Measurements from ENCODE around the gene HOXC12. TPM values are rescaled to one million over a fixed set of nuclear protein-coding genes. Genes with fewer than 3 reads are reported as not detected.

HOXC12 gene
- total and polyA plus RNA-seq, 12 donors = not detected

DNA sequence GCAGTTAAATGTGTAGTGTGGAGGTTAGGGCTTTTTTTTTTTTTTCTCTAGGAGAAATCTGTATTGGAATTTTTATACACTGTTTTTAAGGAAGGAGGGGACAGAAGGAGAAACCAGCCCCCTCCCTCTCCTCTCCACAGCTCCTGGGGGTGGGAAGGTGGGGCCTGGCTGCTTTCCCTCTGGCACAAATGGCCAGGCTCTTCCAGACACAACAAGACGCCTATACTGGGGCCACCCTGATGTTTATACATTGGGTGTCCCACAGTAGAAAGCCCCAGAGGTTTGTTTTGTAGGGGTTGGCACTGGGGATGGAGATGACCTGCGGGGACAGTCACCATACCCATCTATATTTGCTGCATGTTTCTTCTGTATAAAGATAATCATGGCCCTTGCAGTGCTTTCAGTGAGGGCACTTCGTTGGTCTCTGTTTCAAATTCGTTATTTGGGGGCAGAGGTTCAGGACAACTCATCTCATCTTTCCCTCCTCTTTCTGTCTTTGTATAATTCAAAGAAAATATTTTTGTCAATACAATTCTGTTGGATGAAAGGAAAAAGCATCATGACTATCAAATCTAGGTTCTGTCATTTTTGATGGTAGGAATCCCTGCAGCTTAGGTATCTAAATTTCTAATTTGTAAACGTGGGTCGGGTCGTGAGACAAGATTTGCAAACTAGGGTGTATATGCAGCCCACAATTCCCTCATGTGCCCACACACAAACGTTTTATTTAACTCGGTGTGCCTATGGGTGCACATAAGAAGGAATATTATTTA is 22.3 kb downstream of the HOXC12 start:
- peaks cover 9 to 19% of the 10 kb centered on the region in 2 donors for H3K4me1 ChIP-seq (replicated peaks in 1 of 2)
- TF ChIP-seq, protein P1, sequence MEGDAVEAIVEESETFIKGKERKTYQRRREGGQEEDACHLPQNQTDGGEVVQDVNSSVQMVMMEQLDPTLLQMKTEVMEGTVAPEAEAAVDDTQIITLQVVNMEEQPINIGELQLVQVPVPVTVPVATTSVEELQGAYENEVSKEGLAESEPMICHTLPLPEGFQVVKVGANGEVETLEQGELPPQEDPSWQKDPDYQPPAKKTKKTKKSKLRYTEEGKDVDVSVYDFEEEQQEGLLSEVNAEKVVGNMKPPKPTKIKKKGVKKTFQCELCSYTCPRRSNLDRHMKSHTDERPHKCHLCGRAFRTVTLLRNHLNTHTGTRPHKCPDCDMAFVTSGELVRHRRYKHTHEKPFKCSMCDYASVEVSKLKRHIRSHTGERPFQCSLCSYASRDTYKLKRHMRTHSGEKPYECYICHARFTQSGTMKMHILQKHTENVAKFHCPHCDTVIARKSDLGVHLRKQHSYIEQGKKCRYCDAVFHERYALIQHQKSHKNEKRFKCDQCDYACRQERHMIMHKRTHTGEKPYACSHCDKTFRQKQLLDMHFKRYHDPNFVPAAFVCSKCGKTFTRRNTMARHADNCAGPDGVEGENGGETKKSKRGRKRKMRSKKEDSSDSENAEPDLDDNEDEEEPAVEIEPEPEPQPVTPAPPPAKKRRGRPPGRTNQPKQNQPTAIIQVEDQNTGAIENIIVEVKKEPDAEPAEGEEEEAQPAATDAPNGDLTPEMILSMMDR (IDR thresholded peaks at IDR 0.05) = no peak
- no peak for TF ChIP-seq POLR2A (IDR thresholded peaks at IDR 0.05)
- DNase-seq = no peak
- no peaks in the 10 kb centered on the region for H3K9me3 ChIP-seq (replicated peaks in 1 of 3)
- peaks cover 89% of the 10 kb centered on the region for H3K27me3 ChIP-seq
- H3K36me3 ChIP-seq (replicated peaks in 1 of 2) = no peaks in the 10 kb centered on the region
- intact Hi-C loops (cut with DNase I) = no loop called here
- WGBS, 4 donors = 13 to 20% (median 15%) methylated on average over 8 to 9 of the region's 9 CpGs
- no peak overlapping the region for H3K4me3 ChIP-seq
- no peak overlapping the region for H3K27ac ChIP-seq

DNA sequence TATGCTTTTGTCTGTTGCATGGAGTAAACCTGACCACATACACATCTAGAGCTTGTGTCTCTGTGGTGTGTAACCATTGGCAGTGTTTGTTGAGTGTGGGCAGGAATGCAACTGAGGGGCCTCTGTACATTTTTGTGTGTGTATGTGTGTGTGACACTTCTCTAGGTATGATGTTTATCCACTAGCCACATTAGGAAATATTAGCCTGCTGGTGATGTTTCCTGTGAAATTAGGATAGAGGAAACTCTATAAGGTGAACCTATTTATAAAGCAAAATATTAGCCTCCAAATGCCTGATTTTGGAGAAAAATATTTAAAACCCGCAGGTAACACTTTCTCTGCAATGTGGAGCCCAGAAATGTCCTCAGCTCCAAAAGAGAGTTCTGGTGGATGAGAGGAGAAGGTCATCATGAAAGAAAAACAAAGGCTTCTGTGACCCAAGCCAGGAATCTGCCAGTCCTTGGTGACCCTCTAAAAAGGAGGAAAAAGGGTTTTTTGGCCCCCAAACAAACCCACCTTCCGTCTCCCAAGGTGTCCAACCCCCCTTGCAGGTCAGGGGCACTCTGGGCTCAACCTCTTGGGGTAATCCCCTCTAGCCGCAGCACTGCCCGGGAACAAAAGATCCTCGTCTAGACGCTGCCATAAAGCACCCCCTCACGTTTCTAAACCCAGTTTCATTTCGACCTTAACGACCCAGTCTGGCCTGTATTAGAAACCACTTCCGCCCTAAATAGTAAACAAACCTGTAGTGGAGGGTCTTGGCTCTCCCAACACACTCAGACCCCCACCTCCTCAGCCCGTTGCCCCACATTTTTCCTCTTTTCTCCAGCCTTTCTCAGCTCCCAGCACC is 23.1 kb downstream of the HOXC12 start:
- peaks cover 9 to 19% of the 10 kb centered on the region in 2 donors for H3K4me1 ChIP-seq (replicated peaks in 1 of 2)
- intact Hi-C loops (cut with DNase I) = no loop called here

DNA sequence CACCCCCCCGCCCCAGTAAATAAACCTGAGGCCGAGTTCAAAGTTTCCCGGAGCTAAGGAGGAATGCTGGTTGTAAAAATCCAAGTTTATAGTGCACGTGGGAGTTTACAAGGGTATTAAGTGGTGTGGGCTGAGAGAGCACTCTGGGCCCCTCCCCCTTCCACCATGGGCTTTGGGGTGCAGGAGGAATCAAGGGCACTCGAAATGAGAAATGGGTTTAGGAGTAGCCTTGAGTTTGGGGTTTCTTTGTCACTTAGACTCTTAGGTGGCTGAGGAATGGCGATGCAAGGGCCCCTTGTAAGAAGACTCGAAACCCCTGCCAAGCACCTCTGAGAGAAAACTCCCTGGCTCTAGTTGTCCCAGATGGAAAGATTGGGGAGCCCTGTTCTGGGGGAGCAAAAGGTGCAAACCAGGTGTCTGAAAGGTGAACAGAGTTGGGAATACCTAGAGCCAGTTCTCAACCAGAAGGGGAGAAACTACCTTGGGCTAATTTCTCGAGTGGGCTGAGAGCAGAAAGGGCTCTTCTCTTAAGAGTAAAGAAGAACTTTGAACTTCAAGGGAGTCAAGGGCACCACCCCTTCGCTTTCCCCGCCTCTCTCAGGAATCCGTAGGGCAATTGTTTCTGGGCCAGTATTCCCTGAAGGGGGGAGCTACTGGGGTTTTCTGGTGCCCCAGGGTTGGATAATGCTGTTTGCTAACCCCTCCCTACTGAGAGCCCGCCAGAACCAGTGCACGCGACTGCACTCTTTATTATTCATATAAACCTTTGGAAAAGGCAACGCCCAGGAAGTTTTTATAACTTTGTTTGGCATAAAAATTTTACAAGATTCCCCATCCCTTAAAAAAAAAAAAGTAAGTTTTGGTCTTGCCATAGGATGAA is 24.0 kb downstream of the HOXC12 start:
- DNase-seq = no peak
- Histone ChIP-seq H3K27me3 (peaks cover 91% of the 10 kb centered on the region), H3K36me3 (replicated peaks in 1 of 2) (no peaks in the 10 kb centered on the region), H3K9me3 (replicated peaks in 1 of 3) (no peaks in the 10 kb centered on the region), H3K4me1 (replicated peaks in 1 of 2) (peaks cover 6 to 13% of the 10 kb centered on the region in 2 donors), H3K27ac (no peak overlapping the region), H3K4me3 (no peak overlapping the region)
- WGBS, 4 donors = 21 to 30% (median 24%) methylated on average over 14 to 15 of the region's 15 CpGs
- intact Hi-C loops (cut with DNase I) = no loop called here
- no peak for TF ChIP-seq POLR2A (IDR thresholded peaks at IDR 0.05)
- TF ChIP-seq, protein P1 (IDR thresholded peaks at IDR 0.05) = no peak

More for the DNA sequence above, 23.1 kb downstream of the HOXC12 start:
- no peaks in the 10 kb centered on the region for H3K36me3 ChIP-seq (replicated peaks in 1 of 2)
- 7 to 10% (median 8%) methylated on average over 11 of the region's 11 CpGs for WGBS, 4 donors
- no peak for DNase-seq
- no peaks in the 10 kb centered on the region for H3K9me3 ChIP-seq (replicated peaks in 1 of 3)
- H3K27me3 ChIP-seq = peaks cover 91% of the 10 kb centered on the region
- H3K27ac ChIP-seq = no peak overlapping the region
- no peak for TF ChIP-seq POLR2A (IDR thresholded peaks at IDR 0.05)
- TF ChIP-seq, protein P1 (IDR thresholded peaks at IDR 0.05) = no peak
- no peak overlapping the region for H3K4me3 ChIP-seq

Measured in adrenal gland (tissue), 12 donors.